H1 (cell line): Measurements from ENCODE around the gene RARRES2. TPM values are rescaled to one million over a fixed set of nuclear protein-coding genes. Genes with fewer than 3 reads are reported as not detected.
A peak's percentile ranks its signal among the peaks of the same experiment; 100 is the strongest.

Experiments used
- CTCF ChIA-PET: fragments of 300-600 bp; sonication (Branson Sonifier 250); formaldehyde crosslinking; loops from one replicate; lab custom pipeline; 2021; ENCODE audit not compliant: partially characterized antibody; lab: Charles Lee
- POLR2A ChIA-PET: fragments of 300-600 bp; sonication (Branson Sonifier 250); formaldehyde crosslinking; loops from one replicate; lab custom pipeline; 2021; ENCODE audit warnings: inconsistent platforms; ENCODE audit not compliant: partially characterized antibody; lab: Charles Lee
- DNase-seq, 2 experiments: peaks; one replicate each; pipeline versions ENCODE4 v3.0.0 to v3.0.0-alpha.2; 2010 to 2022; ENCODE audit warnings: low spot score in 2 of 2, low read depth in 1 of 2, mixed read lengths in 1 of 2
- FAIRE-seq: peaks from 2 replicates; lab custom pipeline; 2011; peaks lifted over from hg19 to GRCh38; lab: Jason Lieb, UNC
- H2AFZ ChIP-seq: 2 replicates; pipeline ENCODE4 v1.8.1; 2012; ENCODE audit warnings: low read length, inconsistent platforms
- H2AK5ac ChIP-seq: 2 replicates; pipeline ENCODE4 v1.6.1; 2013; ENCODE audit warnings: low read depth, low read length
- H2BK120ac ChIP-seq: replicated peaks from 2 replicates; pipeline ENCODE3; 2013; ENCODE audit warnings: low read depth, low read length, inconsistent platforms
- H2BK12ac ChIP-seq: 2 replicates; pipeline ENCODE4 v1.6.1; 2013; ENCODE audit warnings: low read depth, low read length
- H2BK15ac ChIP-seq: 2 replicates; pipeline ENCODE4 v1.6.1; 2013; ENCODE audit warnings: low read length
- H2BK20ac ChIP-seq: 2 replicates; pipeline ENCODE4 v1.6.1; 2013; ENCODE audit warnings: low read length
- H2BK5ac ChIP-seq: 2 replicates; pipeline ENCODE4 v1.6.1; 2013; ENCODE audit warnings: low read depth, low read length
- H3K14ac ChIP-seq: 2 replicates; pipeline ENCODE4 v1.6.1; 2013; ENCODE audit warnings: inconsistent platforms; ENCODE audit not compliant: insufficient read length
- H3K18ac ChIP-seq: 2 replicates; pipeline ENCODE4 v1.6.1; 2013; ENCODE audit warnings: low read length; ENCODE audit errors: extremely low read depth
- H3K23ac ChIP-seq: 2 replicates; pipeline ENCODE4 v1.6.1; 2013; ENCODE audit warnings: inconsistent platforms; ENCODE audit not compliant: insufficient read length
- H3K23me2 ChIP-seq: 2 replicates; pipeline ENCODE4 v1.6.1; 2013; ENCODE audit warnings: low read depth, low read length
- H3K27ac ChIP-seq: 2 replicates; pipeline ENCODE4 v1.6.1; 2011; ENCODE audit warnings: low read depth, low read length, inconsistent platforms
- H3K27me3 ChIP-seq, 4 experiments: replicated peaks in 1 of 4; 1 replicate in 1 of 4; 2 replicates in 3 of 4; pipeline versions ENCODE4 v1.6.1 to v1.8.1; 2011 to 2013; ENCODE audit warnings: low read length in 3 of 4, mild to moderate bottlenecking in 3 of 4, inconsistent platforms in 2 of 4, mixed read lengths in 2 of 4, moderate library complexity in 1 of 4; ENCODE audit not compliant: control insufficient read depth in 3 of 4, insufficient read depth in 3 of 4; ENCODE audit errors: extremely low read depth in 1 of 4
- H3K36me3 ChIP-seq, 4 experiments: 2 replicates each; pipeline versions ENCODE4 v1.6.1 to v1.8.1; 2011 to 2013; ENCODE audit warnings: mild to moderate bottlenecking in 4 of 4, low read length in 3 of 4, moderate library complexity in 2 of 4, control low read depth in 1 of 4, inconsistent platforms in 1 of 4; ENCODE audit not compliant: insufficient read depth in 4 of 4, control insufficient read depth in 2 of 4
- H3K4ac ChIP-seq: replicated peaks from 2 replicates; pipeline ENCODE3; 2013; ENCODE audit warnings: low read length, low read depth, mixed read lengths, inconsistent platforms; ENCODE audit not compliant: insufficient read length
- H3K4me1 ChIP-seq, 4 experiments: replicated peaks in 1 of 4; 1 replicate in 1 of 4; 2 replicates in 3 of 4; pipeline versions ENCODE4 v1.6.1 to v1.8.1; 2011 to 2013; ENCODE audit warnings: low read length in 3 of 4, inconsistent platforms in 2 of 4, mixed read lengths in 1 of 4; ENCODE audit not compliant: insufficient read depth in 4 of 4, control insufficient read depth in 3 of 4
- H3K4me2 ChIP-seq, 2 experiments: 2 replicates each; pipeline versions ENCODE4 v1.6.1 to v1.8.1; 2011 to 2013; ENCODE audit warnings: low read depth in 2 of 2, low read length in 2 of 2, control low read depth in 1 of 2, inconsistent platforms in 1 of 2, mild to moderate bottlenecking in 1 of 2; ENCODE audit not compliant: insufficient read depth in 1 of 2
- H3K4me3 ChIP-seq, 4 experiments: fragments of 200-600, 300-600 bp in 1 of 4; sonication (generic), shearing (Covaris generic), sonication (Bioruptor Twin) in 1 of 4; 2 replicates each; pipeline versions ENCODE4 v1.5.1 to v1.8.1; 2011 to 2016; ENCODE audit warnings: low read length in 4 of 4, low read depth in 3 of 4, control low read depth in 2 of 4, inconsistent platforms in 2 of 4, mild to moderate bottlenecking in 2 of 4, mixed read lengths in 1 of 4, moderate library complexity in 1 of 4; ENCODE audit not compliant: insufficient read depth in 2 of 4; ENCODE audit errors: extremely low read depth in 1 of 4
- H3K56ac ChIP-seq: replicated peaks from 2 replicates; pipeline ENCODE3; 2013; ENCODE audit warnings: low read depth, mild to moderate bottlenecking, mixed read lengths, low read length, inconsistent platforms; ENCODE audit not compliant: insufficient read length
- H3K79me1 ChIP-seq: 2 replicates; pipeline ENCODE4 v1.6.1; 2013; ENCODE audit warnings: low read depth, low read length, control low read depth
- H3K79me2 ChIP-seq, 2 experiments: 2 replicates each; pipeline versions ENCODE4 v1.6.1 to v1.8.1; 2012 to 2013; ENCODE audit warnings: low read length in 2 of 2, mild to moderate bottlenecking in 2 of 2, inconsistent platforms in 1 of 2; ENCODE audit not compliant: insufficient read depth in 2 of 2, control insufficient read depth in 1 of 2
- H3K9ac ChIP-seq, 4 experiments: replicated peaks in 1 of 4; 1 replicate in 1 of 4; 2 replicates in 3 of 4; pipeline versions ENCODE4 v1.6.1 to v1.8.1; 2011 to 2013; ENCODE audit warnings: low read depth in 3 of 4, low read length in 3 of 4, control low read depth in 2 of 4, mild to moderate bottlenecking in 2 of 4, moderate library complexity in 2 of 4, inconsistent platforms in 1 of 4; ENCODE audit errors: extremely low read depth in 1 of 4
- H3K9me3 ChIP-seq, 2 experiments: 2 replicates each; pipeline versions ENCODE4 v1.6.1 to v1.8.1; 2012 to 2013; ENCODE audit warnings: mild to moderate bottlenecking in 2 of 2, moderate library complexity in 2 of 2, control low read depth in 1 of 2, inconsistent platforms in 1 of 2, low read depth in 1 of 2, low read length in 1 of 2, mixed read lengths in 1 of 2; ENCODE audit not compliant: insufficient read depth in 2 of 2
- H4K20me1 ChIP-seq, 2 experiments: replicated peaks in 1 of 2; 2 replicates each; pipeline versions ENCODE3 to v1.8.1; 2011 to 2013; ENCODE audit warnings: inconsistent platforms in 2 of 2, low read length in 2 of 2, mild to moderate bottlenecking in 1 of 2; ENCODE audit not compliant: insufficient read depth in 2 of 2, control insufficient read depth in 1 of 2
- H4K5ac ChIP-seq: 2 replicates; pipeline ENCODE4 v1.6.1; 2013; ENCODE audit warnings: low read length, low read depth, mixed read lengths, inconsistent platforms; ENCODE audit not compliant: insufficient read length
- H4K8ac ChIP-seq: 2 replicates; pipeline ENCODE4 v1.8.0; 2013; ENCODE audit warnings: mild to moderate bottlenecking, moderate library complexity, low read length, inconsistent platforms; ENCODE audit not compliant: insufficient read depth; ENCODE audit errors: extremely low read depth
- H4K91ac ChIP-seq: replicated peaks from 2 replicates; pipeline ENCODE3; 2013; ENCODE audit warnings: low read length, mixed read lengths, inconsistent platforms; ENCODE audit not compliant: insufficient read length
- BACH1 ChIP-seq: IDR thresholded peaks from 2 replicates; pipeline ENCODE4 v1.6.1; 2012; ENCODE audit warnings: low read length, improper control_type of control experiment
- CBX5 ChIP-seq: fragments of 300-800, 300-1000 bp; sonication (generic); IDR thresholded peaks from 2 replicates; pipeline ENCODE4 v1.7.1; 2016; ENCODE audit warnings: antibody characterized with exemption, low read length, low read depth
- CTBP2 ChIP-seq: IDR thresholded peaks from 2 replicates; pipeline ENCODE4 v1.7.0; 2011; ENCODE audit warnings: borderline replicate concordance, mild to moderate bottlenecking, moderate library complexity, mixed read lengths, low read length; ENCODE audit not compliant: insufficient read depth, insufficient read length
- KDM4A ChIP-seq: IDR thresholded peaks from one replicate; pipeline ENCODE4 v1.7.1; 2012; ENCODE audit warnings: low read depth, mild to moderate bottlenecking, moderate library complexity, low read length, inconsistent platforms; ENCODE audit not compliant: severe bottlenecking
- NANOG ChIP-seq: IDR thresholded peaks from 2 replicates; pipeline ENCODE4 v1.6.1; 2011; ENCODE audit warnings: low read length, low read depth, mild to moderate bottlenecking, inconsistent platforms; ENCODE audit not compliant: insufficient read depth, poor library complexity, severe bottlenecking
- POLR2AphosphoS5 ChIP-seq: IDR thresholded peaks from 2 replicates; pipeline ENCODE4 v1.6.1; 2011; ENCODE audit warnings: low read depth, low read length
- RFX5 ChIP-seq: IDR thresholded peaks from 2 replicates; pipeline ENCODE4 v1.6.1; 2011; ENCODE audit warnings: low read depth, low read length, improper control_type of control experiment, borderline replicate concordance
- SIRT6 ChIP-seq: IDR thresholded peaks from one replicate; pipeline ENCODE4 v1.7.1; 2012; ENCODE audit warnings: low read length, inconsistent platforms
- USF2 ChIP-seq: IDR thresholded peaks from 2 replicates; pipeline ENCODE4 v1.6.1; 2011; ENCODE audit warnings: low read length, improper control_type of control experiment
- YY1 ChIP-seq: IDR thresholded peaks from 2 replicates; pipeline ENCODE4 v1.6.1; 2011; ENCODE audit warnings: low read depth, mild to moderate bottlenecking, low read length
- WGBS, 2 experiments: shearing (Covaris generic) in 1 of 2; methylation state at CpG; one replicate each; pipeline versions ENCODE4 v1.1.6 to v1.1.7; 2013 to 2015; ENCODE audit warnings: low lambda C conversion rate in 2 of 2, mixed read lengths in 2 of 2, inconsistent platforms in 1 of 2, low coverage in 1 of 2, missing lambda C conversion rate in 1 of 2; ENCODE audit not compliant: insufficient replicate concordance in 2 of 2, insufficient coverage in 1 of 2, insufficient read length in 1 of 2; ENCODE audit errors: extremely low coverage in 1 of 2, missing lambda C conversion rate in 1 of 2; 5-methylcytosine and 5-hydroxymethylcytosine counted together
- polyA plus RNA-seq, 7 experiments: library from polyadenylated mRNA; depleted of rRNA in 3 of 7; stranded (reverse) in 5 of 7; unstranded in 2 of 7; fragments of >200 nt in 5 of 7; fragments of 200-250 nt in 2 of 7; gene quantifications; 1 replicate in 5 of 7; 2 replicates in 1 of 7; 4 replicates in 1 of 7; pipeline versions ENCODE4 v1.2.1 to v1.2.3, GENCODE V29; 2011 to 2013; ENCODE audit warnings: missing spikeins in 2 of 7, mixed read lengths in 2 of 7
- total RNA-seq: library from RNA; stranded (reverse); fragmentation: NEBNext Ultra II Directional; extraction: Animal tissue kit (Norgen Biotek cat#: 25700); gene quantifications from 2 replicates; pipeline ENCODE4 v1.2.1, GENCODE V29; 2021

Gene RARRES2
- total and polyA plus RNA-seq, 2 of the 8 experiments (the other 6 are each of a cell fraction or from before 2014, with no cell fraction given): 254 to 441 TPM

GRCh38 chr7:150370612-150371071 is 29.2 kb upstream of the RARRES2 start:
- POLR2A ChIA-PET: interaction anchor here (1.0 to 8.6 kb wide), 14 partner anchors 9 to 444 kb away, joined by 3 to 230 read pairs (median 16); partner anchors contain the start of gene RARRES2
- Histone ChIP-seq H2BK15ac (0 out of 2 replicates have a peak overlapping the region, but pooled peaks have one; percentile 84), H3K56ac (no peak overlapping the region), H2AK5ac (peak overlapping the region; percentile 89), H3K4me3 (peak overlapping the region in 1 of 4 experiments; percentile 69; a peak in 1 of 8 replicates), H2BK12ac (no peak overlapping the region; the same call in 1 of the 2 replicates), H3K9ac (no peak overlapping the region; a peak in 2 of 7 replicates), H2BK20ac (no peak overlapping the region), H3K79me2 (peaks cover 7 to 54% of the 10 kb centered on the region in 2 experiments; a peak in 3 of 4 replicates), H4K8ac (no peak overlapping the region), H3K27ac (peak overlapping the region; percentile 95; the same call in 1 of the 2 replicates), H2AFZ (no peak overlapping the region), H3K23me2 (peaks cover 11% of the 10 kb centered on the region; the same call in 1 of the 2 replicates), H4K91ac (peak overlapping the region; percentile 30), H4K5ac (no peak overlapping the region), H3K4me2 (peak overlapping the region; percentile 92 to 99; a peak in 2 of 4 replicates), H2BK5ac (no peak overlapping the region), H3K4ac (no peak overlapping the region), H3K14ac (no peak overlapping the region), H3K9me3 (no peaks in the 10 kb centered on the region), H3K18ac (no peak overlapping the region), H4K20me1 (peaks cover 2 to 15% of the 10 kb centered on the region in 2 experiments), H3K4me1 (peaks cover 2 to 26% (median 11%) of the 10 kb centered on the region in 4 experiments), H3K27me3 (no peaks in the 10 kb centered on the region), H3K23ac (no peak overlapping the region), H3K36me3 (peaks cover 16 to 49% (median 31%) of the 10 kb centered on the region in 4 experiments), H2BK120ac (no peak overlapping the region), H3K79me1 (peaks cover 18% of the 10 kb centered on the region)
- 93% methylated on average over 3 of the region's 3 CpGs; no CpG with 5 or more reads in 1 of the 2 experiments for WGBS, 2 experiments
- DNase-seq (no peak), FAIRE-seq (no peak)
- CTCF ChIA-PET: interaction anchor here (0.6 to 5.6 kb wide), 11 partner anchors 9 to 85 kb away, joined by 3 to 32 read pairs (median 4); no protein-coding TSS in a partner anchor
- no peak for TF ChIP-seq YY1
- TF ChIP-seq KDM4A: no peak
- TF ChIP-seq BACH1: no peak
- TF ChIP-seq CBX5: no peak
- TF ChIP-seq NANOG: no peak
- TF ChIP-seq SIRT6: no peak
- TF ChIP-seq RFX5: no peak
- no peak for TF ChIP-seq POLR2AphosphoS5
- no peak for TF ChIP-seq USF2
- TF ChIP-seq CTBP2: no peak
- TF ChIP-seq, all 59 proteins: peak for 0
